ENCODE measurements around the gene ATP5PO.
"Not testable (repeated sequence)": the region's sequence is repeated elsewhere in the genome, so short reads cannot be mapped to it uniquely, and the experiment has no call there.

The ATP5PO gene

GRCh38 chr21:33940164-33940880, 24.7 kb upstream of the ATP5PO start:
- no peak for DNase-seq (ENCODE audit: low read depth)

DNA sequence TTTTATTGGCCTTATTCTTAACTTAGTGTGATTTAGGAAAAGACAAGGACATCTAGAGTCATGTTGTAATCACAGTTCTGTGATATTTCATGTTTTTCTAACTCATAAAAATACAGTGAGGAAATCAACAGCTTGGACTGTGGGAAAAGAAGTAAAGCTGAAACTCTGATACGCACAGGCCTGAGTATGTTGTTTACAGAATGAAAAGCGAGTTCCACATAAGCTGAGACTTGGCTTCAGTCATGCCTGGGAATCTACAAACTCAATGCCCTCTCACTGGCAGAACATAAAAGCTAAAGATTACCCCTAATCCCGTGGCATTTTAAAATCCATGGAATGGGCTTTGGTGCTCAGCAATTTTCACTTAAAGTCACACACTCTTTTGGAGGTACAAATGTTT, 23.6 kb upstream of the ATP5PO start:
- DNase-seq (ENCODE audit: low read depth), result no peak

GRCh38 chr21:33938381-33938780, 22.8 kb upstream of the ATP5PO start:
- DNase-seq (ENCODE audit: low read depth), result no peak

DNA sequence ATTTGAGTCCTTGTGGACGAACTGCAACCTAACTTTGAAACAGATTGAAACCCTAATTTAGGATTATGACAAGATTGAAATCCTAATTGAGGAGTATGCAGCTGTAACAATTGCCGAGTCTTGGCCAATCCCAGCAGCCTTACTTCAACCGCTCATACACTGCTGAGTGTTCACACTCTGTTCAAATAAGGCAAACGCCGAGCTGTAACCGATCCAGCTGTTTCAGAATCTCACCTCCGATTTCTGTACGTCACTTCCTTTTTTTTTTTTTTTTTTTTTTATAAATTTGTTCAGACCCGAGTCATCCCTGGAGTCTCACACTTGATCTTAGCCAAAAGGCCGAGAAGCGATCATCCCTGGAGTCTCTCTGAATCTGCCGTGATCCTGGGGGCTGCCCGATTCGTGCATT, 22.3 kb upstream of the ATP5PO start:
- no peak for DNase-seq (ENCODE audit: low read depth)

DNA sequence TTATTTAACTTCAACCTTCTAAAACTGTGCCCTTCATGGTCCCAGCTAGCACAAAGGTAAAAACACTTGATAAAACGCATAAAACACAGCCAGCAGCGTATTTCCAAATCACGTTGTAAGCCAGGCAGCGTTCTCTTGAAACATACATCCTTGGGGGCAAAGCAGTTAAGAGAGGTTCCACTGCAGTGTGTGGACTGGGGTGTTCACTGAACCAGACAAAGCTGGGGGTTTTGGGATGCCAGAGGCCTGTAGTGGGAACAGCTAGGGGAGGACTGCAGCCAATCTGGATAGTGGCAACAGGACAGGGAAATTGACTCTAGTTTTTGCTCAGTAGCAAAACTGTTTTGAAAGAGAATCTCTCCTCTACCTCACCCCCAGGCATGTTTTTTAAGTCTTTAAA, 21.5 kb upstream of the ATP5PO start:
- no peak for DNase-seq (ENCODE audit: low read depth)

- no peak for DNase-seq (ENCODE audit: low read depth)
Observed at GRCh38 chr21:33936301-33937038, 20.9 kb upstream of the ATP5PO start.

DNA sequence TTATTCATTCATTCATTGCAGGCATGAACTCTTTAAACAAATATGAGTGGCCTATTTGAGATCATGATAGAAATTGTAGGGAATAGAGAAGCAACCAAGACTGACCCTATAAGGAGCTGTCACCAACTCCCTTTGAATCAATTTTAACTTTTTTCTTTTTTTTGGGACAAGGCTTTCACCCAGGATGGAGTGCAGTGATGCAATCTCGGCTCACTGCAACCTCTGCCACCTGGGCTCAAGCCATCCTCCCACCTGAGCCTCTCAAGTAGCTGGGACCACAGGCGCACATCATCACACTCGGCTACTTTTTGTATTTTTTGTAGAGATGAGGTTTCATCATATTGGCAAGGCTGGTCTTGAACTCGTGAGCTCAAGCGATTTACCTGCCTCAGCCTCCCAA, 17.1 kb upstream of the ATP5PO start:
- no peak for DNase-seq (ENCODE audit: low read depth)

DNA sequence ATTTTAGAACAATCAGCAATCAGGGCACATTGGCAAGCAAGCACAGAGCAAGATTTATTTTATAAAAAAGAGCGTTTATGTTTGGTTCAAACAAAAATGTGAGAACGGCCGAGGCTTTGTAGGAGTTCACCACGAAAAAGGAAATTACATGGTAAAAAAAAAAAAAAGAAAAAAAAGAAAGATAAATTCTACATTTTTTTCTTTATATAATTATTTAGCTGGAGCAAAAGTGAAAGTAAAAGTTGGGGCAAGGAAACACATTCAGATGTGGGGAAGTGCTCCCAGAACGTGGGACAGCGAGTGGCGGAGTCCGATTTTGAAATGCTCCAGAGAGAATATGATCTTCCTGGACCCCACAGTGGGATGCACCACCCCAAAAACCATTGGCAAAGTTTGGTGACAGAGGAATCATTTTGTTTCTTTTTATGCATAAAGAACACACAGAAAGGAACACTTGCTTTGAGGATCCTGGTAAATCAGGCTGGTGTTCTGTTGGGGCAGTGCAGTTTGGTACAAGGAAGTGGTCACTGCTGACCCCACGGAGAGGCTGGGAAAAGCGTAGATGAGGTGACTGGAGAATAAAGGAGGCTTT, 16.3 kb upstream of the ATP5PO start:
- DNase-seq (ENCODE audit: low read depth), result no peak

DNA sequence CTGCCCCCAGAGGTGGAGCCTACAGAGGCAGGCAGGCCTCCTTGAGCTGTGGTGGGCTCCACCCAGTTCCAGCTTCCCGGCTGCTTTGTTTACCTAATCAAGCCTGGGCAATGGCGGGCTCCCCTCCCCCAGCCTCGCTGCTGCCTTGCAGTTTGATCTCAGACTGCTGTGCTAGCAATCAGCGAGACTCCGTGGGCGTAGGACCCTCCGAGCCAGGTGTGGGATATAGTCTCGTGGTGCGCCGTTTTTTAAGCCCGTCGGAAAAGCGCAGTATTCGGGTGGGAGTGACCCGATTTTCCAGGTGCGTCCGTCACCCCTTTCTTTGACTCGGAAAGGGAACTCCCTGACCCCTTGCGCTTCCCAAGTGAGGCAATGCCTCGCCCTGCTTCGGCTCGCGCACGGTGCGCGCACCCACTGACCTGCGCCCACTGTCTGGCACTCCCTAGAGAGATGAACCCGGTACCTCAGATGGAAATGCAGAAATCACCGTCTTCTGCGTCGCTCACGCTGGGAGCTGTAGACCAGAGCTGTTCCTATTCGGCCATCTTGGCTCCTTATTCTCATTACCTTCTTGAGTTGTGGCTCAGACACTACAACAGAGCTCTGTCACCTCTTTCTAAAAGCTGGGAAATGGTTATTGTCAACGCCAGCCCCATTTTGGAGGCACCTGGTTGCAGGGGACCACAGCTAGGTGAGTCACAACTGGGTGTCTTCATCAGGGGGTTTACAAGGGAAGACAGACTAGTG, 15.6 kb upstream of the ATP5PO start:
- DNase-seq (ENCODE audit: low read depth), result not testable (repeated sequence)

DNA sequence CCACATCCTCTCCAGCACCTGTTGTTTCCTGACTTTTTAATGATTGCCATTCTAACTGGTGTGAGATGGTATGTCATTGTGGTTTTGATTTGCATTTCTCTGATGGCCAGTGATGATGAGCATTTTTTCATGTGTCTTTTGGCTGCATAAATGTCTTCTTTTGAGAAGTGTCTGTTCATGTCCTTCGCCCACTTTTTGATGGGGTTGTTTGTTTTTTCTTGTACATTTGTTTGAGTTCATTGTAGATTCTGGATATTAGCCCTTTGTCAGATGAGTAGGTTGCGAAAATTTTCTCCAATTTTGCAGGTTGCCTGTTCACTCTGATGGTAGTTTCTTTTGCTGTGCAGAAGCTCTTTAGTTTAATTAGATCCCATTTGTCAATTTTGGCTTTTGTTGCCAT, 10.6 kb upstream of the ATP5PO start:
- DNase-seq (ENCODE audit: low read depth), result not testable (repeated sequence)

DNA sequence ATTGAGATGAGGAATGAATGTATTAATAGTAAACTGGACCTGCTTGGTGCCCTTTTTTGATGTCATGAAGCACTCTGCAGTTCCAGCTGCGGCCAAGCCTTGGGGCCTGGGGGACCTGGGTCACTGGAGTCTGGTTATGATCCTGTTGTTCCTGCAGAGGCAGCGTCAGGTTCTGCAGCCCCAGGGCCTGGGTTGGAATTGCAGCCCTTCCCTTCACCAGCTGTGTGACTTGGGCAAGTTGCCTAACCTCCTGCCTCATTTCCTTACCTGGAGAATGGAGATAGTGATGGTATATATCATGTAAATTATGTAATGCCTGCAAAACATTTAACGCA, 9.1 kb upstream of the ATP5PO start:
- DNase-seq (ENCODE audit: low read depth), result no peak

- DNase-seq (ENCODE audit: low read depth), result peak; percentile 70
Observed at GRCh38 chr21:33924079-33924765, 8.6 kb upstream of the ATP5PO start.

DNA sequence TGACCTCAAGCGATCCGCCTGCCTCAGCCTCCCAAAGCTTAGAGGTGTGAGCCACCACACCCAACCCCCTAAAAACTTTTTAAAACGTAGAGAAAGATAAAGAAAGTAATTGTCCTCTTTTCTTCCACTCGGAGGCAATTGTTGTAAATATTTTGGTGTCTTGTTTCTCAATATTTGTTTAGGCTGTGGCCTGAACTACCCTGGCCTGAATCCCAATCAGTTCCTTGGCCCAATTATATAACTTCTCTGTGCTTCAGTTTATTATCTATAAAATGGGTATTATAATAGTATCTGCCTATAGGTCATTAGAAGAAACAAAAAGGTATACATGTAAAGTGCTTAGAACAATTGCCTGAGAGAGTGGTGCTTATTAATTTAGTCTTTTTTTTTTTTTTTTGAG, 1.8 kb upstream of the ATP5PO start:
- no peak for DNase-seq (ENCODE audit: low read depth)

GRCh38 chr21:33916200-33916567, 580 bp upstream of the ATP5PO start:
- DNase-seq (ENCODE audit: low read depth), result no peak

GRCh38 chr21:33914188-33914587, 1.4 kb downstream of the ATP5PO start:
- no peak for DNase-seq (ENCODE audit: low read depth)

DNA sequence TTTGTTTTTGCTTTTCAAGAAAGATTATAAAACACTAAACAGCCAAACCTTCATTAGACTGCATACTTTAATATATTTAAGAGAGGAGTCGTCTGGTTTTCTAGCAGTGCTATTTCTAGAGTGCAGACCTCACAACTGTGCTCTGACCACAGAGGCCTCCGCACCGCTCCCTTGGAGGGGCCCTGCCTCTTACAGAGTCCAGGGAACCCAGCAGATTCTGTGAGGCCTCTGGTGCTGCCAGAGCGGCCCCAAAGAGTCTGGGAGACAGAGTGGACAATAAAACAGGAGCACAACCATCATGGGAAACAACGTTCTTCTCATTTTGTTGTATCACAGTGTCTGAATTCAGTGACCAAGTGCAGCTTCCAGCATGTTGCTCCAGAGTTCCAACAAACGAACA, 5.8 kb downstream of the ATP5PO start:
- DNase-seq (ENCODE audit: low read depth), result no peak

DNA sequence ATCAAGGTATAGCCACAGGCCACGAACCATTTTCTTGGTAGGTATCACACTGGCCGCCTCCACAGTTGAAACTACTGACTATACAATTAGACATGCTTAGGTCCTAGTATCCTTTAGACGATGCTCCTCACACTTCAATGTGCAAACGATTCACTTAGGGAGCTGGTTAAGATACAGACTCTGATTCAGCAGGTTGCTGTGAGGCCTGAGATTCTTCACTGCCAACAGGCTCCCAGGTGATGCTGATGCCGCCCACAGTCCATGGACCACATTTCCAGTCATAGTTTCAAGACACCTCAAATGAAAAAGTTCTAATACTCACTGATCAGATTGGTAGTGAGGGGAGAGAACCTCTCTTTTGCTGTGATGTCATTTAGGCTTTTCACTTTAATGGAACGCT, 6.8 kb downstream of the ATP5PO start:
- DNase-seq (ENCODE audit: low read depth), result no peak

DNA sequence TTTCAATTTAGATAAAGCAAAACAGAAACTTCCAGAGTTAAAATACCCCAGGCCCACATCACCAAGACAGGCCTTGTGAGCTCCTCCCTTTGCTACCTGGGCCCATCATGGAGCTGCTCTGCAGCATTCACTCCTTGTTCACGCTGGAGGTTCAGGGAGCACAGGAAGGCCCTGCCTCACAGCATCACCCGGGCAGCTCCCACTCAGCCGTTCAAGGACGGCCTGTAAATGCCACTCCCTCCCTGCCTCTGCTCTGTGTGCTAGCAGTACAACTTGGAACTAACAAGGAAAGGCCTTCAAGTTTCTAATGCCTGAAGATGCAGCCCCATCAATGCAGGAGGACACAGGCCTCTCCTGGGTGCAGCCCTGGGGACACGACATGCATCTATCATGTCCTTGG, 11.6 kb downstream of the ATP5PO start:
- no peak for DNase-seq (ENCODE audit: low read depth)

DNA sequence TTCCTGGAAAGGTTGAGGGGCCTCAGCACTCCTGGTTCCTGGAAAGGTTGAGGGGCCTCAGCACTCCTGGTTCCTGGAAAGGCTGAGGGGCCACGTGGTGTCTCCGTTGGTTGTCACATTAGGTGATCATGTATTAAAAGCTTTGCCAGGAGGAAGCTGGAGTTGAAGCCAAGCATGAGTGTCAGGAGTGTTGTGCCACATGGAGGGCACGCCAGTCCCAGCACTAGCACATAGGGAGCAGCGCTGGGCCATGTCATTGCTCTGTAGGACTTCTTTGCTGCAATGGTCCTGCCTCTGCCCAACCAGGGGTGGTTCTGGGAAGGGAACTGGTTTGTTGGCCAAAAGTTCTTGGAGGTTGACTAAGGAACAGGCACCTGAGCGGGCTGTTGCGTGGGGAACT, 13.3 kb downstream of the ATP5PO start:
- no peak for DNase-seq (ENCODE audit: low read depth)

DNA sequence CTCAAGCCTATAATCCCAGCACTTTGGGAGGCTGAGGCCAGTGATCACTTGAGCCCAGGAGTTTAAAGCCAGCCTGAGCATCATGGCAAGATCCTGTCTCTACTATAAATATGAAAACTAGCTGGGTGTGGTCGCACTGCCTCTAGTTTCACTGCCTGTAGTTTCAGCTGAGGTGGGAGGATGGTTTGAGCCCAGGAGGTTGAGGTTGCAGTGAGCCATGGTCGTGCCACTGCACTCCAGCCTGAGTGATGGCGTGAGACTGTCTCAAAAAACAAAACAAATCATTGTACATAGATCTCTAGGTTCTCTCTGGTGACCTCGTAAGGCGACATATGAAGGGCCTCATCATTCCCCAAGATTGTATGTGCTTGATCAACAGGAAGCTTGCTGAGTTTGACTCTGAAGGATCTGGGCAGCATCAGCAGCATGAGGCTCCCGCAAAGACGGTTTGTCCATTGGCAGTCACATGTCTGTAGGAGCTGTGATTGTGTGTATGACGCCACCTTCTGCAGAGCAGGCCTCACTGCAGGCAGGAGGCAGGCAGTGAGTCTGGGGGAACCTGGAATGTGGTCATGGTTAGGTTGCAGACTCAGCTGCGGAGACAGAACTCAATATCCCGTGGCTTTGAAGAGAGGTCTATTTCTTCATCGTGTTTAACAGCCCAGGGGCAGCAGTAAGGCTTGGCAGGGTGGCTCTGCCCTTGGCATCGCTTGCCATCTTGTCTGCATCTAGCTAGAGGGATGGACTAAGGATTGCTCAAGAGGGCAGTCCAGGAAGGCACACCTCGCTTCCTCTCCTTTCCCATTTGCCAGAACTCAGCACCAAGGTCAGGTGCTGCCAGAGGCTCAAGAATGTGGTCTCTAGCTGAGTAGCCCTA, 14.0 kb downstream of the ATP5PO start:
- DNase-seq (ENCODE audit: low read depth), result peak; percentile 54

- DNase-seq (ENCODE audit: low read depth), result no peak
Observed at GRCh38 chr21:33899199-33899598, 16.4 kb downstream of the ATP5PO start.
